Measurements from ENCODE around the gene SH3GL1. TPM values are rescaled to one million over a fixed set of nuclear protein-coding genes. Genes with fewer than 3 reads are reported as not detected.

The SH3GL1 gene
- total and polyA plus RNA-seq, 9 of the 15 experiments (the other 6 are each of a cell fraction or from before 2014, with no cell fraction given), result 1.7 to 75.3 (median 25.7) TPM

- TF ChIP-seq DDX20 (tag; IDR thresholded peaks at IDR 0.05; ENCODE audit: low read depth) (no peak), DACH1 (IDR thresholded peaks at IDR 0.05; ENCODE audit: partially characterized antibody) (no peak), ZFX (CRISPR knock-in tag; IDR thresholded peaks at IDR 0.05) (no peak), WHSC1 (IDR thresholded peaks at IDR 0.05; ENCODE audit: low read length) (no peak), ELF2 (CRISPR knock-in tag; IDR thresholded peaks at IDR 0.05) (no peak), YBX1 (IDR thresholded peaks at IDR 0.05) (no peak), SIN3A (IDR thresholded peaks at IDR 0.05; ENCODE audit: borderline replicate concordance in 2 of 2, control insufficient read depth in 1 of 2, low read depth in 2 of 2, low read length in 2 of 2) (0 out of 4 replicates have a peak, but pooled peaks of 1 of the 2 experiments have one; percentile 19), ELF4 (CRISPR knock-in tag; IDR thresholded peaks at IDR 0.05) (no peak), LEF1 (IDR thresholded peaks at IDR 0.05) (0 out of 2 replicates have a peak, but pooled peaks have one; percentile 12), TARDBP (IDR thresholded peaks at IDR 0.05) (no peak), ZNF431 (CRISPR knock-in tag; IDR thresholded peaks at IDR 0.05) (0 out of 2 replicates have a peak, but pooled peaks have one; percentile 66), CHAMP1 (IDR thresholded peaks at IDR 0.05) (no peak), C11orf30 (IDR thresholded peaks at IDR 0.05; ENCODE audit: low read depth) (no peak), THAP7 (CRISPR knock-in tag; IDR thresholded peaks at IDR 0.05) (no peak), TEAD4 (IDR thresholded peaks at IDR 0.05; ENCODE audit: low read length) (peak; percentile 20; the same call in 1 of the 2 replicates), TEAD4 (CRISPR knock-in tag; IDR thresholded peaks at IDR 0.05; ENCODE audit: borderline replicate concordance) (no peak), ZC3H8 (IDR thresholded peaks at IDR 0.05) (no peak), PRPF4 (IDR thresholded peaks at IDR 0.05; ENCODE audit: insufficient read depth, low read depth, low read length, poor library complexity, severe bottlenecking) (no peak), GMEB1 (CRISPR knock-in tag; IDR thresholded peaks at IDR 0.05) (no peak), NFXL1 (CRISPR knock-in tag; IDR thresholded peaks at IDR 0.05) (no peak), ID3 (CRISPR knock-in tag; IDR thresholded peaks at IDR 0.05) (no peak), ID3 (tag; IDR thresholded peaks at IDR 0.05) (peak; percentile 79; the same call in 1 of the 2 replicates), FOXA1 (IDR thresholded peaks at IDR 0.05; ENCODE audit: borderline replicate concordance) (no peak), YY1 (IDR thresholded peaks at IDR 0.05; ENCODE audit: borderline replicate concordance in 1 of 3, control insufficient read depth in 1 of 3, extremely low read depth in 1 of 3, insufficient read depth in 3 of 3, insufficient read length in 1 of 3, insufficient replicate concordance in 2 of 3, low read depth in 1 of 3, low read length in 2 of 3) (peak in 1 of 3 experiments; percentile 32), ZNF830 (CRISPR knock-in tag; IDR thresholded peaks at IDR 0.05) (no peak), TRIM28 (IDR thresholded peaks at IDR 0.05) (no peak)
These were observed 73.5 kb downstream of the SH3GL1 start (continued) for GRCh38 chr19:4326837-4327251.

All from K562 (cell line).